AG04450 (cell line): ENCODE data around the gene GHRL. TPM values are rescaled to one million over a fixed set of nuclear protein-coding genes. Genes with fewer than 3 reads are reported as not detected.
"Not testable (repeated sequence)": the region's sequence is repeated elsewhere in the genome, so short reads cannot be mapped to it uniquely, and the experiment has no call there.

Source experiments
- CTCF ChIA-PET: fragments of 300-600, 350-600 bp; formaldehyde crosslinking; extraction: SDS; loops from one replicate; lab custom pipeline; 2022; ENCODE audit warnings: antibody characterized with exemption, inconsistent platforms; lab: Charles Lee
- POLR2A ChIA-PET: fragments of 350-600 bp; formaldehyde crosslinking; extraction: SDS; loops from one replicate; lab custom pipeline; 2021; ENCODE audit warnings: antibody characterized with exemption, inconsistent platforms; lab: Yijun Ruan, JAX
- DNase-seq: peaks from one replicate; pipeline ENCODE4 v3.0.0-alpha.2; 2011; ENCODE audit warnings: low read depth, low spot score
- H3K27ac ChIP-seq: one replicate; pipeline ENCODE4 v1.5.1; 2012; ENCODE audit warnings: low read depth, low read length, control low read depth
- H3K27me3 ChIP-seq: one replicate; pipeline ENCODE4 v1.6.0; 2012; ENCODE audit warnings: low read length; ENCODE audit not compliant: control insufficient read depth, insufficient read depth
- H3K4me3 ChIP-seq: 2 replicates; pipeline ENCODE4 v1.5.1; 2011; ENCODE audit warnings: mild to moderate bottlenecking, low read depth, low read length, control low read depth
- H3K9me3 ChIP-seq: 2 replicates; pipeline ENCODE4 v1.5.1; 2012; ENCODE audit warnings: low read length; ENCODE audit not compliant: control insufficient read depth, insufficient read depth
- CTCF ChIP-seq: IDR thresholded peaks from 2 replicates; pipeline ENCODE4 v1.5.1; 2011; ENCODE audit warnings: low read depth, low read length, control low read depth, inconsistent platforms
- polyA plus RNA-seq: library from polyadenylated mRNA; depleted of rRNA; stranded (reverse); fragments of >200 nt; gene quantifications from 2 replicates; pipeline ENCODE4 v1.2.3, GENCODE V29; 2011

The GHRL gene
- polyA plus RNA-seq, 1 experiment, result not detected

- H3K9me3 ChIP-seq, result no peaks in the 10 kb centered on the region
- no peak for TF ChIP-seq CTCF
- POLR2A ChIA-PET, result no interaction called here
- H3K27ac ChIP-seq, result no peak overlapping the region
- no peak overlapping the region for H3K4me3 ChIP-seq
- no peak for DNase-seq
- H3K27me3 ChIP-seq, result no peaks in the 10 kb centered on the region
- CTCF ChIA-PET, result no interaction called here
Measured at GRCh38 chr3:10303785-10304184, 11.0 kb upstream of the GHRL start.

DNA sequence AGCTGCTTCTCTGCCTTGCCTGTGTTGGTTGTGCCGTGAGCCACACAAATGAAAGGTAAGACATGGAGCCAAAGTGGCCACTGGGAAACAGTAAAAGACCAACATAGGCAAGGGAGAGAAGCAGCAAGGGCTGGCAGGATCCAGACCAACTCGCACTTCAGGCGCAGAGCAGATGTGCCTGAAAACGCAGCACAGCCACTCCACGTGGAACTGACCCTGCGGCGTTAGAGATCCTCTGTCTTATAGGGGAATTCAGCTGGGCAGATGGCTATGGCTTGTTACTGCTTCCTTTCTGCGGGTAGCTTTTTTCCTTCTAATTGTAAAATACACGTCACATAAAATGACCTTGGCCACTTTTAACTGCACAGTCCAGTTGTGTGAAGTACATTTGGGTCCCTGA is 10.4 kb upstream of the GHRL start:
- H3K9me3 ChIP-seq, result no peaks in the 10 kb centered on the region
- ChIA-PET CTCF (no interaction called here), POLR2A (no interaction called here)
- no peak for TF ChIP-seq CTCF
- no peak for DNase-seq
- H3K4me3 ChIP-seq, result no peak overlapping the region
- H3K27ac ChIP-seq, result no peak overlapping the region
- H3K27me3 ChIP-seq, result no peaks in the 10 kb centered on the region

DNA sequence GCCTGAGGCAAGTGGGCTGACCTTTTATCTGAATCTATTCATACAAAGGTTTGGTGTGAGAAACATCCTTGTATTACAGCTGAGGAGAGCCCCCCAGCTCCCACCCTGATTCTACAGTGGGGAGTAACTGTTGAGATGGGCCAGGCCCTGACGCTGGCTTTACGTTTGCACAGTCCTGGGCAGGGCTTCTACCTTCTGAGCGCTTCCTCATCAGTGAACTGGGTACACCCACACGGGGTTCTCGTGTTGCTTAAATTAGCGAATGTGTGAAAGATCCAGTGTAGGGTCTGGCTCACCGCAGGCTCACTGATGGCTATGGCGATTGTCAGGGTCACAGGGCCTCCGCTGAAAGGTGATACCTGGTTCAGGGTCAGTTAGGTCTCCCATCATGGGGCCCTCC is 7.3 kb upstream of the GHRL start:
- no peak for TF ChIP-seq CTCF
- H3K27ac ChIP-seq, result no peak overlapping the region
- no peak for DNase-seq
- no peak overlapping the region for H3K4me3 ChIP-seq
- no peaks in the 10 kb centered on the region for H3K27me3 ChIP-seq
- ChIA-PET CTCF (no interaction called here), POLR2A (no interaction called here)
- no peaks in the 10 kb centered on the region for H3K9me3 ChIP-seq

DNA sequence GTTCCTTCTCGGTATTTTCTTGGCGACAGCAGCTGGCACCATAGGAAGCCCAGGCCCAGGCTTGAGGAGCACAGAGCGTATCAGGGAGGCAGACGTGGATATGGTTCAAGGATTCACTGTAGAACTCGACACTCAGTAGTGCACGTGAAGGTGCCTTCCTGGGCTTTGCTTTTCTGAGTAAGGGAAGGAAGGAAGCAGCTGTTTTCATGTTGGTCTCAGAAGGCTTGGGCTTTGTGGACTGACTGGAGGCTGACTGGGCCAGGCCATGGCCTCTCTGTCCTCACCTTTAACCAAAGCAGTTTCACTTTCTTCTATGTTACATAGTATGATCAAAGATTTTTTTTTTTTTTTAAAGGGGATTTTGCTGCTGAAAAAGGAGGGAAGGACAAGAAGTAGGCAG is 6.9 kb upstream of the GHRL start:
- no peak for DNase-seq
- no peaks in the 10 kb centered on the region for H3K27me3 ChIP-seq
- no peaks in the 10 kb centered on the region for H3K9me3 ChIP-seq
- no peak for TF ChIP-seq CTCF
- no peak overlapping the region for H3K4me3 ChIP-seq
- CTCF ChIA-PET, result no interaction called here
- POLR2A ChIA-PET, result no interaction called here
- H3K27ac ChIP-seq, result no peak overlapping the region

DNA sequence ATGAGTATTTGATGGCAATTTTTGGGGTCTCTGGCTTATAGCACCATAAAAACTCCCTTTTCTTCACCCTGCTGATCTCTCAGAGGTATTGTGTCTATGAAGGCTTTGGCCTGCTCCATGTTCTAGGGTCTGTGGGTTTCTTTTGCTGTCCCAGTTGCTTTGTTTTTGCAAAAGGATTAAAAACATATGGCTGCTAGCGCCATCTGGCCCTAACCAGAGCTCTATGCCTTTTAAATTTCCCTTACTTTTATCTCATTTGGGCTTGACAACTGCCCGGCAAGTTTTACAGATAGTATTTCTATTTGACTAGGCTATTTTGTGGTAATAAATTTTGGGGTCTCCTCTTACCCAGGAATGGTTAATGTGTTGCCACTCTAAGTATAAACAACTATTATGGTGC is 6.4 kb upstream of the GHRL start:
- H3K9me3 ChIP-seq, result no peaks in the 10 kb centered on the region
- H3K4me3 ChIP-seq, result no peak overlapping the region
- ChIA-PET CTCF (no interaction called here), POLR2A (no interaction called here)
- H3K27me3 ChIP-seq, result no peaks in the 10 kb centered on the region
- DNase-seq, result no peak
- H3K27ac ChIP-seq, result no peak overlapping the region
- 0 out of 2 replicates have a peak, but pooled peaks have one; percentile 1 for TF ChIP-seq CTCF

DNA sequence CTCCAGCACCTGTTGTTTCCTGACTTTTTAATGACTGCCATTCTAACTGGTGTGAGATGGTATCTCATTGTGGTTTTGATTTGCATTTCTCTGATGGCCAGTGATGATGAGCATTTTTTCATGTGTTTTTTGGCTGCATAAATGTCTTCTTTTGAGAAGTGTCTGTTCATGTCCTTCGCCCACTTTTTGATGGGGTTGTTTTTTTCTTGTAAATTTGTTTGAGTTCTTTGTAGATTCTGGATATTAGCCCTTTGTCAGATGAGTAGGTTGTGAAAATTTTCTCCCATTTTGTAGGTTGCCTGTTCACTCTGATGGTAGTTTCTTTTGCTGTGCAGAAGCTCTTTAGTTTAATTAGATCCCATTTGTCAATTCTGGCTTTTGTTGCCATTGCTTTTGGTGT is 5.3 kb upstream of the GHRL start:
- DNase-seq, H3K9me3 ChIP-seq, H3K4me3 ChIP-seq, POLR2A ChIA-PET, H3K27ac ChIP-seq, CTCF ChIA-PET, H3K27me3 ChIP-seq: not testable (repeated sequence)
